Measurements from ENCODE around the gene SEPTIN7. TPM values are rescaled to one million over a fixed set of nuclear protein-coding genes. Genes with fewer than 3 reads are reported as not detected.

Gene SEPTIN7
- total and polyA plus RNA-seq, 2 of the 13 experiments (the other 11 are each of a cell fraction or from before 2014, with no cell fraction given), result 103 to 129 TPM

DNA sequence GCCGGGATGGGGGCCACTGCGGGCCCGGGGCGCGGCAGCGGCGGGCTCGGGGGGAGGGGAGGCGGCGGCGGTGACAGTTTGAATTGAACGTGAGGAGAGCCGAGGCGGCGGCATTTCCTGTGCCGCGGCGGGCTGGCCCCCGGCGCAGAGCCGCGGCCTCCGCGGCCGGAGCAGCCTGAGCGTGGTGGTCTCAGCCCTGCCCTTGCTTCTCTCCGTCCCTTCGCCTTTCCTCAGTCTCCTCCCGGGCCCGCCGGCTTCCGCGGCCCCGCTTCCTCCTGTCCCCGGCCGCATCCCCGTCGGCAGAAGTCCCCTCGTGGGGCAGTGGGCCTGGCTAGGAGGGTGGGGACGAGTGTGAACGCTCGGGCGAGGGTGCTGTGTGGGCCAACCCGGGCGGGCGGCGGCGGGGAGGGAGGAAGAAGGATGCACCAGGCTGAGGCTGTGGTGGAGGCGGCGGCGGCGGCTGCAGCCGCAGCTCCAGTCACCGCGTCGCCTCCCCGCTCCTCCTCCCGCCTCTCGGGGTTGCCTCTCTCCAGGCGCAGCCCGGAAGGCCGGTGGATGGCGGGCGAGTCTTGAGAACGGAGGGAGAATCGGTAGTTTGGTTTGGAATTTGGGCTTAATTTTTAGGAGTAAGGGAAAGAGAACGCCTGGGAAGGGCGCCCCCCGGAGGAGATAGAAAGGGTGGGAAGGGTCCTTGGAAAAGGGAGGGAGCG, 690 bp downstream of the SEPTIN7 start (continued):
- TF ChIP-seq, protein P1, sequence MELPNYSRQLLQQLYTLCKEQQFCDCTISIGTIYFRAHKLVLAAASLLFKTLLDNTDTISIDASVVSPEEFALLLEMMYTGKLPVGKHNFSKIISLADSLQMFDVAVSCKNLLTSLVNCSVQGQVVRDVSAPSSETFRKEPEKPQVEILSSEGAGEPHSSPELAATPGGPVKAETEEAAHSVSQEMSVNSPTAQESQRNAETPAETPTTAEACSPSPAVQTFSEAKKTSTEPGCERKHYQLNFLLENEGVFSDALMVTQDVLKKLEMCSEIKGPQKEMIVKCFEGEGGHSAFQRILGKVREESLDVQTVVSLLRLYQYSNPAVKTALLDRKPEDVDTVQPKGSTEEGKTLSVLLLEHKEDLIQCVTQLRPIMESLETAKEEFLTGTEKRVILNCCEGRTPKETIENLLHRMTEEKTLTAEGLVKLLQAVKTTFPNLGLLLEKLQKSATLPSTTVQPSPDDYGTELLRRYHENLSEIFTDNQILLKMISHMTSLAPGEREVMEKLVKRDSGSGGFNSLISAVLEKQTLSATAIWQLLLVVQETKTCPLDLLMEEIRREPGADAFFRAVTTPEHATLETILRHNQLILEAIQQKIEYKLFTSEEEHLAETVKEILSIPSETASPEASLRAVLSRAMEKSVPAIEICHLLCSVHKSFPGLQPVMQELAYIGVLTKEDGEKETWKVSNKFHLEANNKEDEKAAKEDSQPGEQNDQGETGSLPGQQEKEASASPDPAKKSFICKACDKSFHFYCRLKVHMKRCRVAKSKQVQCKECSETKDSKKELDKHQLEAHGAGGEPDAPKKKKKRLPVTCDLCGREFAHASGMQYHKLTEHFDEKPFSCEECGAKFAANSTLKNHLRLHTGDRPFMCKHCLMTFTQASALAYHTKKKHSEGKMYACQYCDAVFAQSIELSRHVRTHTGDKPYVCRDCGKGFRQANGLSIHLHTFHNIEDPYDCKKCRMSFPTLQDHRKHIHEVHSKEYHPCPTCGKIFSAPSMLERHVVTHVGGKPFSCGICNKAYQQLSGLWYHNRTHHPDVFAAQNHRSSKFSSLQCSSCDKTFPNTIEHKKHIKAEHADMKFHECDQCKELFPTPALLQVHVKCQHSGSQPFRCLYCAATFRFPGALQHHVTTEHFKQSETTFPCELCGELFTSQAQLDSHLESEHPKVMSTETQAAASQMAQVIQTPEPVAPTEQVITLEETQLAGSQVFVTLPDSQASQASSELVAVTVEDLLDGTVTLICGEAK (IDR thresholded peaks at IDR 0.05), result no peak
- TF ChIP-seq, protein P1 (CRISPR knock-in tag; IDR thresholded peaks at IDR 0.05), result no peak
- TF ChIP-seq PRMT3 (CRISPR knock-in tag; IDR thresholded peaks at IDR 0.05; ENCODE audit: borderline replicate concordance, low read depth) (0 out of 2 replicates have a peak, but pooled peaks have one; percentile 51), SATB2 (CRISPR knock-in tag; IDR thresholded peaks at IDR 0.05) (no peak), ATM (IDR thresholded peaks at IDR 0.05; ENCODE audit: borderline replicate concordance) (no peak), ZNF264 (CRISPR knock-in tag; IDR thresholded peaks at IDR 0.05) (no peak), ZNF235 (CRISPR knock-in tag; IDR thresholded peaks at IDR 0.05; ENCODE audit: borderline replicate concordance) (peak; percentile 77; the same call in 1 of the 2 replicates), ZSCAN25 (CRISPR knock-in tag; IDR thresholded peaks at IDR 0.05) (no peak), ZNF557 (CRISPR knock-in tag; IDR thresholded peaks at IDR 0.05) (no peak), CCDC6 (CRISPR knock-in tag; IDR thresholded peaks at IDR 0.05) (0 out of 2 replicates have a peak, but pooled peaks have one; percentile 31), ZNF354B (CRISPR knock-in tag; IDR thresholded peaks at IDR 0.05) (no peak), ARID2 (CRISPR knock-in tag; IDR thresholded peaks at IDR 0.05; ENCODE audit: borderline replicate concordance) (no peak)
- TF ChIP-seq, protein P2, sequence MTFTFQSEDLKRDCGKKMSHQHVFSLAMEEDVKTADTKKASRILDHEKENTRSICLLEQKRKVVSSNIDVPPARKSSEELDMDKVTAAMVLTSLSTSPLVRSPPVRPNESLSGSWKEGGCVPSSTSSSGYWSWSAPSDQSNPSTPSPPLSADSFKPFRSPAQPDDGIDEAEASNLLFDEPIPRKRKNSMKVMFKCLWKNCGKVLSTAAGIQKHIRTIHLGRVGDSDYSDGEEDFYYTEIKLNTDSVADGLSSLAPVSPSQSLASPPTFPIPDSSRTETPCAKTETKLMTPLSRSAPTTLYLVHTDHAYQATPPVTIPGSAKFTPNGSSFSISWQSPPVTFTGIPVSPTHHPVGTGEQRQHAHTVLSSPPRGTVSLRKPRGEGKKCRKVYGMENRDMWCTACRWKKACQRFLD (CRISPR knock-in tag; IDR thresholded peaks at IDR 0.05; ENCODE audit: borderline replicate concordance), result no peak
- TF ChIP-seq, protein P3, sequence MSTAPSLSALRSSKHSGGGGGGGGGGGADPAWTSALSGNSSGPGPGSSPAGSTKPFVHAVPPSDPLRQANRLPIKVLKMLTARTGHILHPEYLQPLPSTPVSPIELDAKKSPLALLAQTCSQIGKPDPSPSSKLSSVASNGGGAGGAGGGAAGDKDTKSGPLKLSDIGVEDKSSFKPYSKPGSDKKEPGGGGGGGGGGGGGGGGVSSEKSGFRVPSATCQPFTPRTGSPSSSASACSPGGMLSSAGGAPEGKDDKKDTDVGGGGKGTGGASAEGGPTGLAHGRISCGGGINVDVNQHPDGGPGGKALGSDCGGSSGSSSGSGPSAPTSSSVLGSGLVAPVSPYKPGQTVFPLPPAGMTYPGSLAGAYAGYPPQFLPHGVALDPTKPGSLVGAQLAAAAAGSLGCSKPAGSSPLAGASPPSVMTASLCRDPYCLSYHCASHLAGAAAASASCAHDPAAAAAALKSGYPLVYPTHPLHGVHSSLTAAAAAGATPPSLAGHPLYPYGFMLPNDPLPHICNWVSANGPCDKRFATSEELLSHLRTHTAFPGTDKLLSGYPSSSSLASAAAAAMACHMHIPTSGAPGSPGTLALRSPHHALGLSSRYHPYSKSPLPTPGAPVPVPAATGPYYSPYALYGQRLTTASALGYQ (CRISPR knock-in tag; IDR thresholded peaks at IDR 0.05), result no peak
- TF ChIP-seq, protein P4, sequence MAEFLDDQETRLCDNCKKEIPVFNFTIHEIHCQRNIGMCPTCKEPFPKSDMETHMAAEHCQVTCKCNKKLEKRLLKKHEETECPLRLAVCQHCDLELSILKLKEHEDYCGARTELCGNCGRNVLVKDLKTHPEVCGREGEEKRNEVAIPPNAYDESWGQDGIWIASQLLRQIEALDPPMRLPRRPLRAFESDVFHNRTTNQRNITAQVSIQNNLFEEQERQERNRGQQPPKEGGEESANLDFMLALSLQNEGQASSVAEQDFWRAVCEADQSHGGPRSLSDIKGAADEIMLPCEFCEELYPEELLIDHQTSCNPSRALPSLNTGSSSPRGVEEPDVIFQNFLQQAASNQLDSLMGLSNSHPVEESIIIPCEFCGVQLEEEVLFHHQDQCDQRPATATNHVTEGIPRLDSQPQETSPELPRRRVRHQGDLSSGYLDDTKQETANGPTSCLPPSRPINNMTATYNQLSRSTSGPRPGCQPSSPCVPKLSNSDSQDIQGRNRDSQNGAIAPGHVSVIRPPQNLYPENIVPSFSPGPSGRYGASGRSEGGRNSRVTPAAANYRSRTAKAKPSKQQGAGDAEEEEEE (CRISPR knock-in tag; IDR thresholded peaks at IDR 0.05; ENCODE audit: borderline replicate concordance), result no peak

Data from HepG2 (cell line).